GM12878 (cell line): Measurements from ENCODE around the gene S100A10. TPM values are rescaled to one million over a fixed set of nuclear protein-coding genes. Genes with fewer than 3 reads are reported as not detected.
A peak's percentile ranks its signal among the peaks of the same experiment; 100 is the strongest.

Experiments
- BHLHE40 ChIP-seq, 2 experiments: fragments of 450-650 bp in 1 of 2; IDR thresholded peaks; 2 replicates each; pipeline ENCODE4 v1.6.1; 2011 to 2017; ENCODE audit warnings: low read depth in 2 of 2, borderline replicate concordance in 1 of 2, improper control_type of control experiment in 1 of 2, low read length in 1 of 2, mild to moderate bottlenecking in 1 of 2
- CBFB ChIP-seq: IDR thresholded peaks from 2 replicates; pipeline ENCODE4 v1.6.1; 2016; ENCODE audit warnings: antibody characterized with exemption, low read depth
- CEBPB ChIP-seq, 2 experiments: fragments of 150-350 bp in 1 of 2; IDR thresholded peaks; 2 replicates each; pipeline ENCODE4 v1.6.1; 2012 to 2014; ENCODE audit warnings: low read depth in 2 of 2, low read length in 2 of 2, borderline replicate concordance in 1 of 2, inconsistent platforms in 1 of 2
- ETV6 ChIP-seq, 2 experiments: fragments of 450-650 bp in 1 of 2; IDR thresholded peaks in 1 of 2; conservative IDR thresholded peaks in 1 of 2; 2 replicates each; pipeline ENCODE4 v1.6.1; 2014; ENCODE audit warnings: antibody characterized with exemption in 1 of 2, borderline replicate concordance in 1 of 2, low read depth in 1 of 2, mild to moderate bottlenecking in 1 of 2, moderate library complexity in 1 of 2
- IRF3 ChIP-seq: fragments of 450-650 bp; IDR thresholded peaks from 2 replicates; pipeline ENCODE4 v1.6.1; 2014; ENCODE audit warnings: mild to moderate bottlenecking
- JUNB ChIP-seq: IDR thresholded peaks from 2 replicates; pipeline ENCODE4 v1.6.1; 2016; ENCODE audit warnings: antibody characterized with exemption, mild to moderate bottlenecking
- KDM1A ChIP-seq: fragments of 200-600 bp; sonication (generic); IDR thresholded peaks from 2 replicates; pipeline ENCODE4 v1.6.1; 2016; ENCODE audit warnings: borderline replicate concordance
- MEF2A ChIP-seq: IDR thresholded peaks from 2 replicates; pipeline ENCODE4 v1.6.1; 2011; ENCODE audit warnings: low read depth, mild to moderate bottlenecking, low read length, moderate library complexity; ENCODE audit not compliant: insufficient read depth
- MEF2B ChIP-seq: fragments of 450-650 bp; IDR thresholded peaks from 2 replicates; pipeline ENCODE4 v1.6.1; 2018; ENCODE audit warnings: mild to moderate bottlenecking, moderate library complexity; ENCODE audit not compliant: partially characterized antibody, poor library complexity, severe bottlenecking
- MTA3 ChIP-seq: IDR thresholded peaks from 2 replicates; pipeline ENCODE4 v1.6.1; 2012; ENCODE audit warnings: low read length, inconsistent platforms, borderline replicate concordance
- MYC ChIP-seq: IDR thresholded peaks from 2 replicates; pipeline ENCODE4 v1.6.1; 2011; ENCODE audit warnings: mild to moderate bottlenecking, low read length, moderate library complexity, inconsistent platforms; ENCODE audit not compliant: insufficient read depth, insufficient replicate concordance, insufficient read length, severe bottlenecking
- NFYA ChIP-seq: IDR thresholded peaks from 2 replicates; pipeline ENCODE4 v1.6.1; 2011; ENCODE audit warnings: low read depth, mild to moderate bottlenecking, low read length, improper control_type of control experiment, borderline replicate concordance
- RCOR1 ChIP-seq: conservative IDR thresholded peaks from 2 replicates; pipeline ENCODE4 v1.6.1; 2012; ENCODE audit warnings: low read depth, low read length, improper control_type of control experiment
- RFX5 ChIP-seq: IDR thresholded peaks from 2 replicates; pipeline ENCODE4 v1.6.1; 2011; ENCODE audit warnings: low read depth, low read length, improper control_type of control experiment
- SIX5 ChIP-seq: IDR thresholded peaks from 2 replicates; pipeline ENCODE4 v1.6.1; 2011; ENCODE audit warnings: mild to moderate bottlenecking, low read depth, low read length, moderate library complexity; ENCODE audit not compliant: severe bottlenecking
- TCF3 ChIP-seq: IDR thresholded peaks from 2 replicates; pipeline ENCODE4 v1.6.1; 2012; ENCODE audit warnings: low read depth, mild to moderate bottlenecking, low read length, borderline replicate concordance; ENCODE audit not compliant: insufficient read depth
- polyA plus RNA-seq, 11 experiments: library from polyadenylated mRNA; depleted of rRNA in 4 of 11; unstranded in 6 of 11; stranded (reverse) in 5 of 11; fragments of >200 nt; fragmentation: Nextera tagmentation in 4 of 11; fragmentation: Illumina TruSeq in 1 of 11; extraction: Ambion mirVana in 4 of 11; extraction: Trizol in 1 of 11; gene quantifications; 1 replicate in 1 of 11; 2 replicates in 10 of 11; pipeline versions ENCODE4 v1.2.1 to v1.2.3, GENCODE V29; 2011 to 2016; ENCODE audit warnings: inconsistent platforms in 2 of 11, missing spikeins in 2 of 11, low read depth in 1 of 11
- total RNA-seq, 4 experiments: library from RNA; depleted of rRNA in 3 of 4; stranded (reverse); fragments of >200 nt in 3 of 4; fragmentation: Illumina TruSeq in 1 of 4; extraction: Trizol in 1 of 4; gene quantifications; 2 replicates each; pipeline versions ENCODE4 v1.2.1 to v1.2.3, GENCODE V29; 2013 to 2021
- TF ChIP-seq, protein P1 (sequence below): IDR thresholded peaks from 2 replicates; pipeline ENCODE4 v1.6.1; 2012; ENCODE audit warnings: low read depth, low read length, improper control_type of control experiment
- TF ChIP-seq, protein P2 (sequence below): fragments of 450-650 bp; IDR thresholded peaks from 2 replicates; pipeline ENCODE4 v1.6.1; 2018; ENCODE audit warnings: borderline replicate concordance, mild to moderate bottlenecking; ENCODE audit not compliant: partially characterized antibody
- TF ChIP-seq, protein P3 (sequence below): IDR thresholded peaks from 2 replicates; pipeline ENCODE4 v1.6.1; 2012; ENCODE audit warnings: low read length, inconsistent platforms
- TF ChIP-seq, protein P4 (sequence below): fragments of 450-650 bp; formaldehyde crosslinking; IDR thresholded peaks from 2 replicates; pipeline ENCODE4 v1.4.0; 2022; ENCODE audit warnings: mild to moderate bottlenecking, moderate library complexity

The S100A10 gene
- total and polyA plus RNA-seq, 10 of the 15 experiments (the other 5 are each of a cell fraction or from before 2014, with no cell fraction given): 0.18 to 2.8 (median 0.61) TPM; not detected in 2

GRCh38 chr1:151984313-151984956 lies 9.2 kb downstream of the S100A10 start (continued):
- TF ChIP-seq, protein P1, sequence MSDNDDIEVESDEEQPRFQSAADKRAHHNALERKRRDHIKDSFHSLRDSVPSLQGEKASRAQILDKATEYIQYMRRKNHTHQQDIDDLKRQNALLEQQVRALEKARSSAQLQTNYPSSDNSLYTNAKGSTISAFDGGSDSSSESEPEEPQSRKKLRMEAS: no peak
- TF ChIP-seq NFYA (no peak), SIX5 (no peak), CEBPB (IDR thresholded peaks at IDR 0.05; ENCODE audit: borderline replicate concordance in 1 of 2, low read depth in 2 of 2, low read length in 2 of 2) (no peak), IRF3 (no peak), MEF2A (peak; percentile 94), BHLHE40 (IDR thresholded peaks at IDR 0.05; ENCODE audit: borderline replicate concordance in 1 of 2, low read depth in 2 of 2, low read length in 1 of 2) (peak; percentile 27 to 45; a peak in 2 of 4 replicates), MEF2B (peak; percentile 30), CBFB (peak; percentile 76), JUNB (peak; percentile 90), RCOR1 (no peak), ETV6 (conservative IDR thresholded peaks at IDR 0.05 in 1 of 2, IDR thresholded peaks at IDR 0.05 in 1 of 2; ENCODE audit: borderline replicate concordance in 1 of 2, low read depth in 1 of 2) (peak in 1 of 2 experiments; percentile 66; a peak in 1 of 4 replicates), KDM1A (no peak), RFX5 (no peak), MYC (no peak), MTA3 (peak; percentile 83; the same call in 1 of the 2 replicates), TCF3 (no peak)
- TF ChIP-seq, protein P2, sequence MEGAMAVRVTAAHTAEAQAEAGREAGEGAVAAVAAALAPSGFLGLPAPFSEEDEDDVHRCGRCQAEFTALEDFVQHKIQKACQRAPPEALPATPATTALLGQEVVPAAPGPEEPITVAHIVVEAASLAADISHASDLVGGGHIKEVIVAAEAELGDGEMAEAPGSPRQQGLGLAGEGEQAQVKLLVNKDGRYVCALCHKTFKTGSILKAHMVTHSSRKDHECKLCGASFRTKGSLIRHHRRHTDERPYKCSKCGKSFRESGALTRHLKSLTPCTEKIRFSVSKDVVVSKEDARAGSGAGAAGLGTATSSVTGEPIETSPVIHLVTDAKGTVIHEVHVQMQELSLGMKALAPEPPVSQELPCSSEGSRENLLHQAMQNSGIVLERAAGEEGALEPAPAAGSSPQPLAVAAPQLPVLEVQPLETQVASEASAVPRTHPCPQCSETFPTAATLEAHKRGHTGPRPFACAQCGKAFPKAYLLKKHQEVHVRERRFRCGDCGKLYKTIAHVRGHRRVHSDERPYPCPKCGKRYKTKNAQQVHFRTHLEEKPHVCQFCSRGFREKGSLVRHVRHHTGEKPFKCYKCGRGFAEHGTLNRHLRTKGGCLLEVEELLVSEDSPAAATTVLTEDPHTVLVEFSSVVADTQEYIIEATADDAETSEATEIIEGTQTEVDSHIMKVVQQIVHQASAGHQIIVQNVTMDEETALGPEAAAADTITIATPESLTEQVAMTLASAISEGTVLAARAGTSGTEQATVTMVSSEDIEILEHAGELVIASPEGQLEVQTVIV: no peak
- TF ChIP-seq, protein P3, sequence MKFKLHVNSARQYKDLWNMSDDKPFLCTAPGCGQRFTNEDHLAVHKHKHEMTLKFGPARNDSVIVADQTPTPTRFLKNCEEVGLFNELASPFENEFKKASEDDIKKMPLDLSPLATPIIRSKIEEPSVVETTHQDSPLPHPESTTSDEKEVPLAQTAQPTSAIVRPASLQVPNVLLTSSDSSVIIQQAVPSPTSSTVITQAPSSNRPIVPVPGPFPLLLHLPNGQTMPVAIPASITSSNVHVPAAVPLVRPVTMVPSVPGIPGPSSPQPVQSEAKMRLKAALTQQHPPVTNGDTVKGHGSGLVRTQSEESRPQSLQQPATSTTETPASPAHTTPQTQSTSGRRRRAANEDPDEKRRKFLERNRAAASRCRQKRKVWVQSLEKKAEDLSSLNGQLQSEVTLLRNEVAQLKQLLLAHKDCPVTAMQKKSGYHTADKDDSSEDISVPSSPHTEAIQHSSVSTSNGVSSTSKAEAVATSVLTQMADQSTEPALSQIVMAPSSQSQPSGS: peak; percentile 90
- TF ChIP-seq, protein P4, sequence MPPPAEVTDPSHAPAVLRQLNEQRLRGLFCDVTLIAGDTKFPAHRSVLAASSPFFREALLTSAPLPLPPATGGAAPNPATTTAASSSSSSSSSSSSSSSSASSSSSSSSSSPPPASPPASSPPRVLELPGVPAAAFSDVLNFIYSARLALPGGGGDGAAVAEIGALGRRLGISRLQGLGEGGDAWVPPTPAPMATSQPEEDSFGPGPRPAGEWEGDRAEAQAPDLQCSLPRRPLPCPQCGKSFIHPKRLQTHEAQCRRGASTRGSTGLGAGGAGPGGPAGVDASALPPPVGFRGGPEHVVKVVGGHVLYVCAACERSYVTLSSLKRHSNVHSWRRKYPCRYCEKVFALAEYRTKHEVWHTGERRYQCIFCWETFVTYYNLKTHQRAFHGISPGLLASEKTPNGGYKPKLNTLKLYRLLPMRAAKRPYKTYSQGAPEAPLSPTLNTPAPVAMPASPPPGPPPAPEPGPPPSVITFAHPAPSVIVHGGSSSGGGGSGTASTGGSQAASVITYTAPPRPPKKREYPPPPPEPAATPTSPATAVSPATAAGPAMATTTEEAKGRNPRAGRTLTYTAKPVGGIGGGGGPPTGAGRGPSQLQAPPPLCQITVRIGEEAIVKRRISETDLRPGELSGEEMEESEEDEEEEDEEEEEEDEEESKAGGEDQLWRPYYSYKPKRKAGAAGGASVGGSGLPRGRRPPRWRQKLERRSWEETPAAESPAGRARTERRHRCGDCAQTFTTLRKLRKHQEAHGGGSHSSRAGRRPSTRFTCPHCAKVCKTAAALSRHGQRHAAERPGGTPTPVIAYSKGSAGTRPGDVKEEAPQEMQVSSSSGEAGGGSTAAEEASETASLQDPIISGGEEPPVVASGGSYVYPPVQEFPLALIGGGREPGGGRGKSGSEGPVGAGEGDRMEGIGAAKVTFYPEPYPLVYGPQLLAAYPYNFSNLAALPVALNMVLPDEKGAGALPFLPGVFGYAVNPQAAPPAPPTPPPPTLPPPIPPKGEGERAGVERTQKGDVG (CRISPR knock-in tag): no peak
